Bronchial epithelial cell (primary cell): ENCODE data around the gene VEGFD. TPM values are rescaled to one million over a fixed set of nuclear protein-coding genes. Genes with fewer than 3 reads are reported as not detected.
"Not testable (repeated sequence)": the region's sequence is repeated elsewhere in the genome, so short reads cannot be mapped to it uniquely, and the experiment has no call there.

Experiments used
- DNase-seq: peaks from one replicate; pipeline ENCODE4 v3.0.0-alpha.2; 2010; ENCODE audit warnings: low read depth
- FAIRE-seq: peaks from 2 replicates; lab custom pipeline; 2011; peaks lifted over from hg19 to GRCh38; lab: Jason Lieb, UNC
- H3K27me3 ChIP-seq: 2 replicates; pipeline ENCODE4 v1.5.1; 2011; ENCODE audit warnings: low read length; ENCODE audit not compliant: control insufficient read depth, insufficient read depth
- H3K36me3 ChIP-seq: 2 replicates; pipeline ENCODE4 v1.5.1; 2011; ENCODE audit warnings: low read length; ENCODE audit not compliant: control insufficient read depth, insufficient read depth
- H3K4me3 ChIP-seq: 2 replicates; pipeline ENCODE4 v1.5.1; 2011; ENCODE audit warnings: mild to moderate bottlenecking, low read depth, low read length, control low read depth
- CTCF ChIP-seq: IDR thresholded peaks from 2 replicates; pipeline ENCODE4 v1.5.1; 2011; ENCODE audit warnings: mild to moderate bottlenecking, moderate library complexity, low read length, control low read depth, inconsistent platforms; ENCODE audit not compliant: insufficient read depth, severe bottlenecking
- total RNA-seq: library from RNA; depleted of rRNA; stranded (reverse); fragments of >200 nt; gene quantifications from 2 replicates; pipeline ENCODE4 v1.2.1, GENCODE V29; 2014

The VEGFD gene
- total RNA-seq, 1 donor from 2014 or later: 0.26 TPM

DNA sequence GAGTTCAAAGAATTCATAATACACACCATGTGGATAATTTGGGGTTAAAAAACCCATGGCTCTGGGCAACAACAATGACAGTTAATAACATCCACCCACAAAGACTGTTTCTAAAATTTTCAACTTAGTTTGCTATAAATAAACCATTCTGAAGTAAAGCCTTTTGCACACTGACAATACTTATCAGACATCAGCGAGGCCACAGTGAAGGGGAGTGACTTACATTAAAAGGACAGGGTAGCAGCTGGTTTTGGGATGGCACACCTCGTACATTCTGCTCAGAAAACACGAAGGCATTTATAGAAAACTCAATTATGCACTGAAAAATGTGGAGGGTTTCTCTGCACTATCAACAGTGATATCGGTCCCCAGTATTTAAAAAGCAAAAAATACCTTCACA, 63.9 kb downstream of the VEGFD start:
- Histone ChIP-seq H3K27me3 (no peaks in the 10 kb centered on the region), H3K4me3 (no peak overlapping the region), H3K36me3 (peaks cover 3% of the 10 kb centered on the region)
- no peak for TF ChIP-seq CTCF
- no peak for DNase-seq
- FAIRE-seq: no peak

GRCh38 chrX:15319075-15319474, 65.1 kb downstream of the VEGFD start:
- no peak overlapping the region for H3K4me3 ChIP-seq
- no peak for FAIRE-seq

GRCh38 chrX:15315509-15315908, 68.7 kb downstream of the VEGFD start, which contains the start of gene ASB11:
ASB11 (minus strand) TSS chrX:15315640; CDS start chrX:15315605, 35 bp downstream.
- TF ChIP-seq CTCF: no peak
- FAIRE-seq (no peak), DNase-seq (no peak)
- Histone ChIP-seq H3K27me3 (no peaks in the 10 kb centered on the region), H3K36me3 (no peaks in the 10 kb centered on the region), H3K4me3 (no peak within 1 kb of the TSS)

More at GRCh38 chrX:15319075-15319474, 65.1 kb downstream of the VEGFD start:
- Histone ChIP-seq H3K27me3 (no peaks in the 10 kb centered on the region), H3K36me3 (no peaks in the 10 kb centered on the region)
- TF ChIP-seq CTCF: no peak
- no peak for DNase-seq

DNA sequence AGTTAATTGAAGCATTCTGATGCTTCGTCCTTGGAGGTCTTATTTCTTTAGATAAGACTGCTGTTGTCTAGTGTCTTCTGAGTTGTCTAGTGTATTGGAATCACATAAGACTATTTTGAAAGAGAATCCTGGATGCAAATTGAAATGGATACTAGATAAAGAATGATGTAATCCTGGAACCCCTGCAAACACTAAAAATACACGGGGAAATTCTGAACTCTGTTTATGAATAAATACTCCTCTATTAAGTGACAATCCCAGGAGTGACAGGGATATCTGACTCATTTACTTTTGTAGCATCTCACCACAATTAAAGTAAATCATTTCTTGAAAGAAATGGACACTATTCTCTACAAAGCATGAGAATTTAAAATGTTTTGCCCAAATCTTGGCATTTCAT, 69.7 kb downstream of the VEGFD start:
- no peak for TF ChIP-seq CTCF
- Histone ChIP-seq H3K4me3 (no peak overlapping the region), H3K27me3 (no peaks in the 10 kb centered on the region), H3K36me3 (no peaks in the 10 kb centered on the region)
- no peak for FAIRE-seq
- DNase-seq: no peak

DNA sequence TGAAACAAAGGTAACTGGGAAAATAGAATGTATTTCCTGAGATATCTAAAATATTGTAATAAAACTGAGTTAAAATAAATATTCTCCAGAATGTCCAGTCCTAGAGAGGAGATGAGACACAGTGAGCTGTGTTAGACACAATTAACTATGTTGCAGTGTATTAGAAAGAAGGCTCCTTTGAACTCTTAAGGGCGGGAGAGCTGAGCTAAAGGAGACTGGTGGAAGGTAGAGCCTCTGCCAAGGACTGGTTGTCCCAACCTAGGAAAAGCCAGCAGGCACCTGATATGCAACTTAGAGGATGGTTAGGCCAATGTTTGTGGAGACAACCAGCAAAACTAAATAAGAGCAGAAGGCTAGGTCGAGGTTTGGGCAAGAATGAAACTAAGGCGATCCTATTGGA, 73.1 kb downstream of the VEGFD start:
- no peak for TF ChIP-seq CTCF
- H3K36me3 ChIP-seq: no peaks in the 10 kb centered on the region
- FAIRE-seq (no peak), DNase-seq (no peak)
- H3K27me3 ChIP-seq: no peaks in the 10 kb centered on the region
- H3K4me3 ChIP-seq: no peak overlapping the region

GRCh38 chrX:15310117-15310516, 74.1 kb downstream of the VEGFD start:
- Histone ChIP-seq H3K36me3 (no peaks in the 10 kb centered on the region), H3K4me3 (no peak overlapping the region), H3K27me3 (no peaks in the 10 kb centered on the region)
- FAIRE-seq (no peak), DNase-seq (no peak)
- TF ChIP-seq CTCF: no peak

DNA sequence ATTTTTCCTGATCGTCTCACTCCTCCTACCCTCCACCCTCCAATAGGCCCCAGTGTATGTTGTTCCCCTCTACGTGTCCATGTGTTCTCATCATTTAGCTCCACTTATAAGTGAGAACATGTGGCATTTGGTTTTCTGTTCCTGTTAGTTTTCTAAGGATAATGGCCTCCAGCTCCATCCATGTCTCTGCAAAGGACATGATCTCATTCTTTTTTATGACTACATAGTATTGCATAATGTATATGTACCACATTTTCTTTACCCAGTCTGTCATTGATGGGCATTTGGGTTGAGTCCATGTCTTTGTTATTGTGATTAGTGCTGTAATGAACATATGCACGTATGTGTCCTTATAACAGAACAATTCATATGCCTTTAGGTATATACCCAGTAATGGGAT, 78.3 kb downstream of the VEGFD start:
- not testable (repeated sequence) for H3K27me3 ChIP-seq, H3K4me3 ChIP-seq, DNase-seq, FAIRE-seq, H3K36me3 ChIP-seq
